ENCODE results near the gene RRP12. TPM values are rescaled to one million over a fixed set of nuclear protein-coding genes. Genes with fewer than 3 reads are reported as not detected.

RRP12 gene
- total RNA-seq, 2 donors from 2014 or later = 11.5 to 30.4 TPM

GRCh38 chr10:97318772-97319651, 82.1 kb downstream of the RRP12 start, which contains the start of gene FRAT1:
FRAT1 (plus strand) TSS chr10:97319271; CDS start chr10:97319454, 183 bp downstream.
- Histone ChIP-seq H3K27me3 (no peaks in the 10 kb centered on the region), H3K36me3 (no peaks in the 10 kb centered on the region), H3K4me3 (peak within 1 kb of the TSS; percentile 80), H3K9me3 (no peaks in the 10 kb centered on the region), H3K4me1 (peaks cover 3% of the 10 kb centered on the region), H3K27ac (peak within 1 kb of the TSS; percentile 96), H3K9ac (ENCODE audit: low read depth in 2 of 2, low read length in 2 of 2) (peak within 1 kb of the TSS; percentile 79 to 83)
- TF ChIP-seq CTCF (IDR thresholded peaks at IDR 0.05) = no peak
- intact Hi-C loops (cut with DNase I) = no loop called here
- peak; percentile 95 for DNase-seq

- no peak for TF ChIP-seq CTCF (IDR thresholded peaks at IDR 0.05)
- no peaks in the 10 kb centered on the region for H3K36me3 ChIP-seq
- no peak for DNase-seq
- H3K27ac ChIP-seq = no peak overlapping the region
- H3K9me3 ChIP-seq = no peaks in the 10 kb centered on the region
- H3K9ac ChIP-seq (ENCODE audit: low read depth in 2 of 2, low read length in 2 of 2) = no peak overlapping the region
- H3K27me3 ChIP-seq = no peaks in the 10 kb centered on the region
- intact Hi-C loops (cut with DNase I) = no loop called here
- H3K4me3 ChIP-seq = no peak overlapping the region
- H3K4me1 ChIP-seq = no peaks in the 10 kb centered on the region
Observed at GRCh38 chr10:97314671-97315070, 86.5 kb downstream of the RRP12 start.

- Histone ChIP-seq H3K9ac (ENCODE audit: low read depth in 2 of 2, low read length in 2 of 2) (no peak overlapping the region), H3K4me1 (no peaks in the 10 kb centered on the region), H3K27ac (no peak overlapping the region), H3K36me3 (no peaks in the 10 kb centered on the region), H3K9me3 (no peaks in the 10 kb centered on the region), H3K27me3 (no peaks in the 10 kb centered on the region), H3K4me3 (no peak overlapping the region)
- intact Hi-C loops (cut with DNase I) = no loop called here
- no peak for DNase-seq
- TF ChIP-seq CTCF (IDR thresholded peaks at IDR 0.05) = no peak
Observed at GRCh38 chr10:97312897-97313296, 88.2 kb downstream of the RRP12 start.

- Histone ChIP-seq H3K27me3 (no peaks in the 10 kb centered on the region), H3K9ac (ENCODE audit: low read depth in 2 of 2, low read length in 2 of 2) (no peak overlapping the region), H3K9me3 (no peaks in the 10 kb centered on the region), H3K27ac (no peak overlapping the region), H3K36me3 (no peaks in the 10 kb centered on the region), H3K4me3 (no peak overlapping the region), H3K4me1 (no peaks in the 10 kb centered on the region)
- TF ChIP-seq CTCF (IDR thresholded peaks at IDR 0.05) = no peak
- DNase-seq = no peak
- intact Hi-C loops (cut with DNase I) = no loop called here
Observed at GRCh38 chr10:97311111-97311626, 90.0 kb downstream of the RRP12 start.

- H3K9me3 ChIP-seq = no peaks in the 10 kb centered on the region
- TF ChIP-seq CTCF (IDR thresholded peaks at IDR 0.05) = no peak
- DNase-seq = no peak
- H3K27ac ChIP-seq = no peak overlapping the region
- no peak overlapping the region for H3K9ac ChIP-seq (ENCODE audit: low read depth in 2 of 2, low read length in 2 of 2)
- no peaks in the 10 kb centered on the region for H3K27me3 ChIP-seq
- no peak overlapping the region for H3K4me3 ChIP-seq
- intact Hi-C loops (cut with DNase I) = no loop called here
- no peaks in the 10 kb centered on the region for H3K36me3 ChIP-seq
- no peaks in the 10 kb centered on the region for H3K4me1 ChIP-seq
Observed at GRCh38 chr10:97307866-97308780, 93.0 kb downstream of the RRP12 start.

All from colonic mucosa (tissue), 4 donors.